GM19193 (cell line): ENCODE results near the gene NCBP2.

Source experiments
- POLR2A ChIP-seq: IDR thresholded peaks from 4 replicates; pipeline ENCODE4 v1.6.1; 2011; ENCODE audit not compliant: insufficient read depth, insufficient read length; ENCODE audit errors: extremely low read depth

Gene NCBP2

GRCh38 chr3:196971094-196971698 lies 28.9 kb upstream of the NCBP2 start:
- no peak for TF ChIP-seq POLR2A

- no peak for TF ChIP-seq POLR2A
These were observed 28.3 kb upstream of the NCBP2 start for GRCh38 chr3:196970547-196971093.

GRCh38 chr3:196969660-196970546 lies 27.6 kb upstream of the NCBP2 start:
- TF ChIP-seq POLR2A: no peak

GRCh38 chr3:196969134-196969659 lies 26.9 kb upstream of the NCBP2 start:
- TF ChIP-seq POLR2A: peak; percentile 3

GRCh38 chr3:196968233-196969133 lies 26.2 kb upstream of the NCBP2 start, which contains the start of gene PIGZ:
TSS of gene PIGZ (minus strand) at chr3:196968833. CDS start at chr3:196952031, 16,802 bp downstream.
- TF ChIP-seq POLR2A: peak; percentile 46

- TF ChIP-seq POLR2A: no peak
These were observed 25.3 kb upstream of the NCBP2 start for GRCh38 chr3:196967412-196968232.

GRCh38 chr3:196966526-196967401 lies 24.4 kb upstream of the NCBP2 start:
- no peak for TF ChIP-seq POLR2A

GRCh38 chr3:196965804-196966173 lies 23.5 kb upstream of the NCBP2 start:
- TF ChIP-seq POLR2A: no peak

GRCh38 chr3:196965112-196965803 lies 22.9 kb upstream of the NCBP2 start:
- no peak for TF ChIP-seq POLR2A

- no peak for TF ChIP-seq POLR2A
These were observed 21.3 kb upstream of the NCBP2 start for GRCh38 chr3:196963631-196963953.

- no peak for TF ChIP-seq POLR2A
These were observed 20.8 kb upstream of the NCBP2 start for GRCh38 chr3:196962930-196963630.
